Activated CD8-positive, alpha-beta memory T cell treated with anti-CD3 and anti-CD28 coated beads for 48 hours (primary cell): ENCODE measurements around the gene ST3GAL6.

Source experiments
- DNase-seq, 3 experiments: peaks; one replicate each; pipeline ENCODE4 v3.0.0-alpha.2; 2020; ENCODE audit warnings: low read depth in 2 of 3, low spot score in 2 of 3

Gene ST3GAL6, protein sequence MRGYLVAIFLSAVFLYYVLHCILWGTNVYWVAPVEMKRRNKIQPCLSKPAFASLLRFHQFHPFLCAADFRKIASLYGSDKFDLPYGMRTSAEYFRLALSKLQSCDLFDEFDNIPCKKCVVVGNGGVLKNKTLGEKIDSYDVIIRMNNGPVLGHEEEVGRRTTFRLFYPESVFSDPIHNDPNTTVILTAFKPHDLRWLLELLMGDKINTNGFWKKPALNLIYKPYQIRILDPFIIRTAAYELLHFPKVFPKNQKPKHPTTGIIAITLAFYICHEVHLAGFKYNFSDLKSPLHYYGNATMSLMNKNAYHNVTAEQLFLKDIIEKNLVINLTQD

DNA sequence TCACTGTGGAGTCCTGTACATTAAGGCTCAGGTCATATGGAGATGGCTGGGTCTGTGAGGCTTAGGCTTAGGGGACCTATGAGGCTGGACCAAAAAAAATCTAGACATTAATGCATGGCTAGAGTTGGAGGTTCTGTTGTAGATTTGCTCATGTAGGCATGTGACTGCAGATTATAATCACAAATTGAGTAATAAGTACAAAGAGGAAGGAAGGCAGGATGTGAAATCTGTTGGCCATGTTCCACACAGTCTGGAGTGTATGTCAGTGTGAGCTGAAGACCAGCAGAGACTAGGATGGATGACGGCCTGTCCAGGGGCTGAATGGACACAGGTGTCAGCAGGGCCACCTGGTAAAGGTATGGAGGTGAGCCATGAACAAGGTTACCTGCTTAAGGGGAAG, at the start of gene ST3GAL6:
Gene ST3GAL6, plus strand, starts transcription at position 265 of the 400 bp plus-strand sequence. CDS start 5,101 bp downstream, outside the sequence.
- DNase-seq, result no peak

DNA sequence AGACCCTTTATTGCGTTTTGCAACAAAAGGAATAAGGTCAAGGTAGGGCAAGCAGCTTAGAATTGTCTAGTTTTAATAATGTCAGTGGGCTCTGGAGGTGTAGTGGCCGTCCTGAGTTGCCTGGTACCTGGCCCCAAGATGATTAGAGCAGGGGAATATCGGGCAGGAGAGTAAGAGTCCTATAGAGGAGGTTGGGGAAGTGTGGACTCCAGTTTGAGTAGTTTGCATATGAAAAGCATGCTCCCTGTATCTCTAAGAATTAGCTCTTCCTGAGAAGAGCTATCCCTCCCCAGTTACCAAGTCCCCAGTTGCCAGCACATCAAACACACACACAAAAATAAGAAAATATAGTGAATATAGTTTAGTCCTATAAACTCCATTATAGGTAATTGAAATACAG, 49.2 kb upstream of the ST3GAL6 start:
- no peak for DNase-seq

DNA sequence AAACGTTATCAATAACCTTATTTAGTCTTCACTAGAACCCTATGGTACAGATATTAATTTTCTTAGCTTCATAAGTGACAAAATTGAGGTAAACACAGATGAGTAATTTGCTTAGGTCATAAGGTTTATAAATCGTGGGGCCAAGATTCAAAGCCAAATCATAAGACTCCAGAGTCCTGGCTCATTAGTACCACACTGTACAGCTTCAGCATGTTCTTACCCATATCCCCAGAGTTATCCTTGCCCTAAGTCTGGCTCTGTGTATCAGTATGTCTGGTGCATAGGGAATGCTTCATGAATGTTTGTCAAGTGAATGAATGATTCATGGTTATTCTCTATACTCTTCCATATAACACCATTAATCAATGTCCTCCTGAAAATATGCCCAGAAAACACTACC, 45.6 kb upstream of the ST3GAL6 start:
- no peak for DNase-seq

DNA sequence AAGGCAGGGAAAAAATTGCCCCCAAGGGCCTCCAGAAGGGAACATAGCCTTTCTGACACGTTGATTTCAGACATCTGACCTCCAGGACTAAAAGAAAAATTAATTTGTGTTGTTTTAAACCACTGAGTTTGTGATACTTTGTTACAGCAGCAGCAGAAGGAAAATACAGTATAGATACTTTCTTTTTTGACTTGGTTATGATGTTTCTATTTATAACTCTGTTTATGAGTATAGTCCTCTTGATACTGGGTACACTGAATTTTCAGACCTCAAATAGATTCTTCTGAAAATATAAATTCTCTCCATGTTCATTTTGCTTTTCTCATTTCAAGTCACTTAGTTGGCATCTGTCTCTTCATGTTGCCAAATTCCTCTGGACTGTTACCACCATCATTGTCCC, 44.4 kb upstream of the ST3GAL6 start:
- no peak for DNase-seq

DNA sequence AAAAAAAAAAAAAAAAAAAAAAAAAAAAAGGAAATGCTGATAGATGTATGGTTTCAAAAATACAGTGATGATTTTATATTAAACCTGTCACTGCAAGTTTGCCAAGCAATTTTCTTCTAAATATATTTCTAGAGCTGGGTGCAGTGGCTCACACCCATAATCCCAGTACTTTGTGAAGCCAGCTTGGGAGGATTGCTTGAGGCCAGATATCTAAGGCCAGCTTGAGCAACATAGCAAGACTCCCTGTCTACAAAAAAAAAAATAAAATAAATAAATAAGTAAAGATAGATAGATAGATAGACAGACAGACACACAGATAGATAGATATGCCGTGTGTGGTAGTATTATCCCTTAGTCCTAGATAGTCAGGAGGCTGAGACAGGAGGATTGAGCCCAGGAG, 41.4 kb upstream of the ST3GAL6 start:
- DNase-seq, result no peak

DNA sequence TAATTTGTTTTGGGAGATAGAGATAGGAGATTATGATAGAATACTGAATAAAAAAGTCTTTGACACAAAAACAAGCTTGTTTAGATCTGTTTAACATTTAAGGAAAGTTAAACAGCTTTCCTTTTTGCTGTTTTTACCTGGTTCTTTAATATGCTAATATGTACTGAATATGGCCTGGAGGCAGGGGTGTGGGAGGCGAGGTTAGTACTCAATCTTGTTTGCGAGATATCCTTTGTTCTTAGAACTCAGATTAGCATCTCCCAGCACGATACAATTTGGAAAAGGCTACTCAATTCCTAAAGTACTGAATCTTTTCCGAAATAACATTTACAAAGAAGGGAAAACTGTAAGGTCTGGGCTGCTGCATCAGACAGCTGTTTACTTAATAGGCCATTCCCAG, 40.8 kb upstream of the ST3GAL6 start:
- DNase-seq, result no peak

DNA sequence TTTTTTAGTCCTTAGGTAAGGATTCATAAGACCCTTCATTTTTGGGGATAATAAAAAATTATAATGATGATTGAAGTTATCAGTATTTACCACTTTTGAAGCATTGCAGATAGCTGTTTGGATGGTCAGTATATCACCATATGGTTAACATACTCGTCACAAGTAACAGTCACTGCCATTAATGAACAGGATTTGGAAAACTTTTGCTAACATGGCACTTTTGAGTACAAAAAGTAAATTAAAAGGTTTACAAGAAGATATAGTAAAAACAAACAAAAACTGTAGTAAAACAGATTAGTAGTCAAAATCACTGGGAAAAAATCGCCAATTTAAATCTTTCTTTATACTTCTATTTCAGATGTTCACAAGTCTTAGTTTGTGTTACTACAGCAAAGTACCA, 37.8 kb upstream of the ST3GAL6 start:
- no peak for DNase-seq

DNA sequence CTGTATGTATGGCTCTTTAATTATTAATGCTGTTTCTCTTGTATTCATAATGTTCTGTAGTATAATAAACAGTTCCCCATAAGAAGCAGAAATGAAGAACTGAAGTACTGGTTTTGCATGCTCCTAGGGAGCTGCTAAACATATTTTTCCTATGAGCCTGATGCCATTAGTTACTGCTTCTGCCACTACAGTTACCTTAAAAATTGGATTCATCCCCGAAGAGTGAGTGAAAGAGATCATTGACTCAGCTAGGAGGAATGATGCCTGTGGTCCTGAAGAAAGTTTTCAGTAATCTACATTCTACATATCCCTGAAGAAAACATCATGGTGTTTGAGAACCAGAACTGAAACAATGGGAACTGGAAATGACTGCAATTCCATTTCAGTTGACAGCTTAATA, 37.1 kb upstream of the ST3GAL6 start:
- no peak for DNase-seq

DNA sequence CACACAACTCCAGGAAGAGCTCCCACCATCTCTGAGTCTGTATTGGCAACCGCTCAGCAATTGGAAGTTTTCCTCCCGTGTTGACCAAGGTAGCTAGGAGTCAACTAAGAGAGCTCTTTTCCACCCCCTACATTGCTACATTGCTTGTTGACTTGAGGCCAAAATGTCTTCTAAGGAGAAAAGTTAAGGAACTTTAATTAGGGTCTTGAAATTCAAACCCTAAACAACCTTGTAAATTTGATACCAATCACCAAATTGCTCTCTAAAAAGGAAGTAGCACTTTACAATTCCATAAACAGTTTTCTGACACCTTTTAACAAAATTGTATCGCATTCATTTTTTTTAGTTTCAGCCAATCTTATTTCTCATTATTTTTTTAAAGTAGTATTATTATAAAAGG, 35.5 kb upstream of the ST3GAL6 start:
- DNase-seq, result no peak

DNA sequence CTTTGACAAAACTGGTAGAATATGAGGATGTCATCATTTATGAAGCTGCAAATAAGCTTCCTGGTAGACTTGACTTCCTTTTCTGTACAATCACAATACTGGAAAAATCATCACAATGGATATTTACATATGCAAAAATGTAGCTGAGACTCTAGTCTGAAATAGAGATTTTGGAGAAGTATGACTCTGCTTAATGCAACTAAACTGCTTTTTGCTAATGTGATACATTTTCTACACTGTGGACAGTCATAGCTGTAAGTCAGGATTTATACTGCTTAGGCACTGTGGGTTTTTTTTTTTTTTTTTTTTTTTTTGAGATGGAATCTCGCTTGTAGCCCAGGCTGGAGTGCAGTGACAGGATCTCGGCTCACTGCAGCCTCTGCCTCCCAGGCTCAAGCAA, 34.5 kb upstream of the ST3GAL6 start:
- DNase-seq, result no peak

DNA sequence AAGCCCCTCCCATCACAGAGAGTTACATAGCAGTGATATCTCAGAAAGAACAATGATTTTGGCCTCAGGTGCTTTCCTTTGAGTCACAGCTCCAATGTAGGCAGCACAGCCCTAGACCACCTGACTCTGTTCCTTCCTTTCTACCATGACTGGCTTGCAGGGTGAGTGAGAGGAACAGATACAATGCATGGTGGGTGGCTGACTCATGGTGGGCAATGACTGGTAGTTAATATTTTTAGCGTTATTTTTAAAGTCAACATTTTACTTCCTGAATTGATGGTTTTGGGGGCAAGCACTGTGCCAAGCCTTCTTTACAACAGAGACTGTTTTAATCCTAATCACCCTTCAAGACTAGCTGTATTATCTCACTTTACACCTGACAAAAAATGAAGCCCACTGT, 32.8 kb upstream of the ST3GAL6 start:
- DNase-seq, result no peak

DNA sequence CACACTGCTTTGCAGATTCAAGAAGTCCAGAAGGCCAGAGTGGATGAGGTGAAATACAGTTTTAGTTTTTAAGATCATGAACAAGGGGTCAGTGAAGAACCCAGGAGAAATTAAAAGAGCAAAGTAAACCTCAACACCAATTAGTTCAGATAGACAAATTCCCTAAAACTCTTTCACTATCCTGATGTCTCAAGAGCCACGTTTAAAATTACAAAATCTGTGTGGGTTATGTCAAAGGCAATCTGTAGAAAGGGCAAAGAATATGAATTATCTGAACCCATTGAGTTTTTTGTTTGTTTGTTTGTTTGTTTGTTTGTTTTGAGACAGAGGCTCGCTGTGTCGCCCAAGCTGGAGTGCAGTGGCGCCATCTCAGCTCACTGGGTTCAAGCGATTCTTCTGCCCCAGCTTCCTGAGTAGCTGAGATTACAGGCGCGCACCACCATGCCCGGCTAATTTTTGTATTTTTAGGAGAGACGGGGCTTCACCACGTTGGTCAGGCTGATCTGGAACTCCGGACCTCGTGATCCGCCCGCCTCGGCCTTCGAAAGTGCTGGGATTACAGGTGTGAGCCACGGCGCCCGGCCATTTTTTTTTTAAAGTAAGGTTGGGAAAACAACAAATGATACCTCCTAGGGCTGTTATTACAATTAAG, 32.1 kb upstream of the ST3GAL6 start:
- DNase-seq, result no peak

DNA sequence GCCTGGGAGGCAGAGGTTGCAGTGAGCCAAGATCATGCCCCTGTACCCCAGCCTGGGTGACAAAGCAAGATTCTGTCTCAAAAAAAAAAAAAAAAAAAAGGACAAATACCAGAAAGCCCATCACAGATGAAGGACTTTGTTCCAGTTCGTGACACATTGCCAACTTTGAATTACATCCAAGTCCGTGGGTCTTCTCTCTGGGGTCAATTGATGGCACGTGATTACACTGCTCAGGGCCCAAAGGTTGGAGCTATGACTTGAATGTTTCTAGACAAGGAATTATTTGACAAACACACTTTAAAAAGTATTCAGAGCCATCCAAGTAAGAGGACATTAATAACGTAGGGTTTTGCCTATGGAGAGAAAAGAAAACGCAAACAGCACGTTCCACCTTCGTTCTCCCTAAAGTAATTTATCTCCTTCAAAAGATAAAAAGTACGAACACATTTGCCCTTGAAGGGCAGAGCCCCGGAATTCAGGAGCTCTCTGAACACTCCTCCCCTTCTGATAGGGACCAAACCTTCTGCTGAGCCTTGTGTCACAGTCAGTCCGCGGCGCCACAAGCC, 31.3 kb upstream of the ST3GAL6 start:
- DNase-seq, result no peak

DNA sequence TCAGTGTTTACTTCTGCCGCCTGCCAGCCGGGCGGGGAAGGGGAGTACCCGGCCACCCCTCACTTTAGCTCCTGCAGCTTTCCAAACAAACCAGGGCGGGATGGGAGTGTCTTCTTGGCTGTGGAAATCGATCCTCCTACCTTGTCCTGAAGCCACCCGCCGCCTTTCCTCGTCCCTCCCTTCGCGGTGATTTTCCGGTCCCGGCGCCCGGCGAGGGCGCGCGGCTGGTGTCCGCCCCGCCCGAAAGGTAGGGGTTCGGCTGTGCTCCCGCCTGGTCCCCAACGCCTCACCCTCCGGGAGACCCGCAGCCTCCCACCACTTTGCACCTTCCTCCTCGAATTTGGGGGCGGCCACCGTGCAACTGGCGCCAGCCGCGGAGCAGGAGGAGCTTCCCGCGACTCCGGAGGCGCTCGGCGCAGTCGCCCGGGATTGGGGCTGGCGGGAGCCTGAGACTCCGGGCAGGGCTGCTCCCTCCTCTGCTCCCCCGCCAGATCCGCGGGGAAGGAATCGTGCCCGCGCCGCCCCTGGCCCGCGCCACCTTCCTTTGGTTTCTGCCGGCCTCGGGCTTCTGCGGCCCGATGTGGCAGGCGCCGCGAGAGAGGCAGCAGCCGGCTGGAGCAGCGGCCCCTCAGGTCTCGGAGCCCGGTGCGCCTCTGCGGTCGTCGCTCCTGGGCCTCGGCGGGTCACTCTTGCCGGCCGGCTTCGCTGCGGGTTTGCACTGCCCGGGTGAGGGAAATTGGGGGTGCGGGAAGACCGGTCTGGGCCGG, 30.7 kb upstream of the ST3GAL6 start:
- DNase-seq, result peak in 1 of 3 experiments; percentile 4

DNA sequence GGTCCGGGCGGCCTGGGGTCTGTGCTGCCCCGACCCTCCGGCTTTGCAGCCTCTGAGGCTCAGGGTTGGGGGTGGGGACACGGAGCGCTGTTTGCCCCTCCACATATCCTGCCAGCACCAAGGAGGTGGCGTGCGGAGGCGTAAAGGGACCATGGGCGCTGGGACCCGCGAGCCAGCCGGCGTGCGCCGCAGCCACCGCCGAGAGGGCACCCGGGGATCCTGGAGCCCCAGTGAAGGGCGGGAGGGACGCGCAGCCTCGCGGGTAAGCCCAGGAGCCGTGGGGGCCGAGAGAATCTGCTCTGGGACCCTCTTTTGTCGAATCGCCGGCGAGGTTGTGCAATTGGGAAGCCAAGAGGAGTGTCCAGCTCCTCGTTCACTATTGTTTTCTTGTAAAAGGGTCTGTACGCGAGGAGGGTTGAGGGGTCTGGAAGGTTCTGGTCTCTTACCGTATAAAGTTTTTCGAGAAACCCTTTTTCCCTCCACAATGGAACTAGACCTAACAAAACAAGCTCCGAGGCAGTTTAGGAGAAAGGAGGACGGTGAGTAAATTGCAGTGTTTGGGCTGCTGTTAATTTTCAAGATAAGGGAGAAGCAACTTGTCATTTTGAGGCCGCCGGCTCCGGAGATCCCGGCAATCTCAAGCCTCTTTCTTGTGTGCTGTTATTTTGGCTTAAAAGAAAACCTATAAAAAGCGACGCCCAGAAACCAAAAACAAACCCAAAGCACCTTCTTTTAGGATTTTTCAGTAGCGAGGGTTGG, 29.9 kb upstream of the ST3GAL6 start:
- peak in 1 of 3 experiments; percentile 0 for DNase-seq

DNA sequence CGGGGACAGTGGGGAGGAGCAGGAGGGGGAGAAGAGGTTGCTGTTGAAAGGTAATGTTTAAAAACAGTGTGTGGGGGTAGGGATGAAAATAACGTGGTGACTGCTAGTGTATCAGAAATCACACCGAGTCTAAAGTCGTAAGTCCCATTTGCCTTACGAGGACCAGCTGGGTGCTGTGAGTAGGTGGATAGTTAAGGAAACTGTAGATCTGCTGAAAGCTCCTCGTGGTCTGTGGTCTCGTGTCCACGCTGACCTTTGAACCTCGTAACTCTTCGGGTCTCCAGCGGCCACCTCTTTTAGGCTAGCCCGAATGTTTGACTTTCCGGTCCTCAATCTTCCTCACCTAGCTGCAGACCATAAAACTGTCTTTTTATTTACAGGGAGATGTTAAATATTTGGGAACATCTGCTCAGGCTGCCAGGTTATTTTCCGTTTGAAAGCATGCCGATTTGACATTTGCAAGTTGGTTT, 29.3 kb upstream of the ST3GAL6 start:
- no peak for DNase-seq

DNA sequence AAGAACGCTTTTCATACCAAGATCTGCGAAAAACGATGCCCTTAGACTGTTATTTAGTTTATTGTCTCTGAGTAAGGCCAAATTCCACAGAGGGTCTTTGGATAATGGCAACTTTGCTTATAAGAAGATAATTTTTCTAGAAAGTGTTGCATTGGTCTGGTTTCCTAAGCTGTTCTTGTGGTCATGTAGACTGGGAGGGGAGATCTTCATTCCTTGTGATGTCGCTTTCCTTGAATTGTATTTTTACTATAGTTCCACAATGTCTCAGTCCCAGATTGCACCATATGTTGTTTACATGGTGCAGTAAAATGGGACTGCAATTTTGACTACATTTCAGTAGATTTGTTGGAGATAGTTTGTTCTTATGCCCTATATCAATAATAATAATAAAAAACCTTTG, 28.8 kb upstream of the ST3GAL6 start:
- no peak for DNase-seq

DNA sequence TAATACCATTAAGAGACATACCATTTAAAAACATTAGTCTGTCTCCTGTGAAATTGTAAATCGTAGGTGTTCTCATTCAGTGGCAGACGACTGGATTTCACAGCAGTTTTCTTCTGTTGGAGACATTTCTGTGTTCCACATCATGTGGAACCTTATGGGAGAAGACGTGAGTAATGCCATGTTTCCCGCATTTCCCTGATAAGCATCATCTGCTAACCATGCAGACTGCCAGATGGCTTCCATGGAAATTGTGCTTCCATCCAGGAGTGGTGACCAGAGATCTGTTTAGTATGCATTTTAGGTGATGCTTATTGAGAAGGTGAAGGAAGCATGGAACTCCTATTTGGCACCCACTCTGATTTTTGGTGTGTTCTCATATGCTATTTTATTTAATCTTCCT, 28.4 kb upstream of the ST3GAL6 start:
- no peak for DNase-seq

DNA sequence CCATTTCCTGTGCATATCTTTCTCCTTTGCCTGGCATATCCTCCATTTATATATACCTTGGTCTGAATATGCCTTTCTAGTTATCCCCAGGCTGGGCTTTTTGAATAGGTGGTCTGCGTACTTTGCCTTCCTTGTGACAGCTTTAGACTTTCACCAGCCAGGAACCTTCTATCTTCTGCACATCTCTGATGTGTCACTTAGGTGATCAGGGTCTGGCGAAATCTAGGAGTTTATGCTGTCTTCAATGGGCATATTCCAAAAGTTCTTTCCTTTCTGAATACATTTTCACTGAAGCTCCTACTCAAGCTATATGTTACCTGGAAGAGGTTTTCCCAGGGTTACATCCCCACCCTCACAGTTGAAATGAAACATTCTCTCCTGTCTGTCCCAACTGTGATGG, 27.8 kb upstream of the ST3GAL6 start:
- no peak for DNase-seq

DNA sequence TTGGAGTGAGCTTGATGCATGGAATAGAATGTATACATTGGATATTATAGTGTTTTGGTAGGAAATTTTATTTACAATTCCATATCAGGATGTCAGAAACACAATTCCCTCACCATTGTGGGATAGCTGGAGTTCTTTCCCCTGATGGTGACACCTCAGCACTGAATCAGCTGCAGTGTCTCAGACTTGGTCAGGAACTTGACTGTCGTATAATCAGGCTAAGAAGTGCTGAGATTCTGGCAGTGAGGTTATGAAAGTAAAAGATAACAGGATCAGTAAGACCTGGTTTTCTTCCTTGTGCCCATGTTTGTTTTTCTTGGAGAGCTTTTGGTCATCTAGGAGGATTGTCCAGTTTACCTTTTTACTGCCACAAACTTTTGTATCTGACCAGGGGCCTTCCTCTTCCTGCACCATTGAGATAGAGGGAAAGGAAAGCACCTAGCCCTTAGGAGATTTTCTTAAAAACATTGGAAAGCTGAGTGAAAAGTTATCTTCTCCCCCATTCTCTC, 27.3 kb upstream of the ST3GAL6 start:
- no peak for DNase-seq

DNA sequence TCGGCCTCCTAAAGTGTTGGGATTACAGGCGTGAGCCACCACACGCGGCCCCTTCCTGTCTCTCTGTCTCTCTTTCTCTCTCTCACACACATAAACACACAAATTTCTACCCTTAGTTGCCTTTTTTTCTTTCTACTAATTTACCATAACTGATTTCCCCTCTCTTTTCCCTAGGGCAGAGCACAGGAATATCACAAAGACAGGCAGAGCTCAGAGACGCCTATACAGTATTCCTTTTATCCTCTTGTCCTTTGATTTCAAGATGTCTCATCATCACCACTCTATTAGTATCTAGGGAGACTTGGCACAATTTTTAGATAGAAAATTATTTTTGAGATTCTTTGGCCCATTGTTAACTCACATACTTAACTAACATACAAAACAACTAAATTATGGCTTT, 25.8 kb upstream of the ST3GAL6 start:
- no peak for DNase-seq
